BLaER1 (cell line): ENCODE results near the gene NT5DC4.

Experiments used
- H3K27ac ChIP-seq: shearing (Covaris generic); formaldehyde crosslinking; 2 replicates; pipeline ENCODE4 v1.8.1; 2022
- H3K27me3 ChIP-seq: shearing (Covaris generic); formaldehyde crosslinking; 2 replicates; pipeline ENCODE4 v1.8.1; 2022
- H3K36me3 ChIP-seq: shearing (Covaris generic); formaldehyde crosslinking; 2 replicates; pipeline ENCODE4 v1.8.1; 2022
- H3K4me1 ChIP-seq: shearing (Covaris generic); formaldehyde crosslinking; 2 replicates; pipeline ENCODE4 v1.8.1; 2022
- H3K4me2 ChIP-seq: shearing (Covaris generic); formaldehyde crosslinking; 2 replicates; pipeline ENCODE4 v1.8.1; 2022
- H3K4me3 ChIP-seq: shearing (Covaris generic); formaldehyde crosslinking; 2 replicates; pipeline ENCODE4 v1.8.1; 2022
- H3K9ac ChIP-seq: shearing (Covaris generic); formaldehyde crosslinking; 2 replicates; pipeline ENCODE4 v1.8.1; 2022
- H3K9me3 ChIP-seq: shearing (Covaris generic); formaldehyde crosslinking; 2 replicates; pipeline ENCODE4 v1.8.1; 2022
- H4K20me1 ChIP-seq: shearing (Covaris generic); formaldehyde crosslinking; 2 replicates; pipeline ENCODE4 v1.8.1; 2022
- Cebpa-rat ChIP-seq: shearing (Covaris generic); IDR thresholded peaks from 2 replicates; pipeline ENCODE4 v1.8.1; 2022

The NT5DC4 gene

GRCh38 chr2:112727276-112728028, 6.6 kb downstream of the NT5DC4 start:
- no peak overlapping the region for H3K4me3 ChIP-seq
- peaks cover 24% of the 10 kb centered on the region for H3K4me1 ChIP-seq
- no peak overlapping the region for H3K27ac ChIP-seq
- no peak overlapping the region for H3K9ac ChIP-seq
- H3K4me2 ChIP-seq: no peak overlapping the region
- H3K9me3 ChIP-seq: no peaks in the 10 kb centered on the region
- no peaks in the 10 kb centered on the region for H3K27me3 ChIP-seq
- no peaks in the 10 kb centered on the region for H3K36me3 ChIP-seq
- H4K20me1 ChIP-seq: no peaks in the 10 kb centered on the region
- no peak for TF ChIP-seq Cebpa-rat

DNA sequence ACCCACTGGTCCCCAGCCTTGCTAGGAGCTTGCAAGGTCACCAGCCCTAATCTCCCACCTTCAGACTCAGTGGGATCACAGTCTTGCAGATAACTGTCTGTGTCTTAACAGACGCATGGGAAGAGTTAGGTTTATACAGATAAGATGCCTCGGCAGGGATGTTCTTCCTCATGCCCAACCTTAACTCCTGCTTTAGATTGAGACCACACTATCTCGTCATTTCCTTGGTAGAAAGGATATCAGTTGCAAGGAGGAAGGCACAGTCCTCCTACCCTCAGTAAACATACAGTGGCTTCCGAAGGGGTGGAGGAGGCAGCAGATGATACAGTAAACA, 7.2 kb downstream of the NT5DC4 start:
- Histone ChIP-seq H3K9me3 (no peaks in the 10 kb centered on the region), H4K20me1 (no peaks in the 10 kb centered on the region), H3K36me3 (no peaks in the 10 kb centered on the region), H3K27ac (no peak overlapping the region), H3K9ac (no peak overlapping the region), H3K27me3 (no peaks in the 10 kb centered on the region), H3K4me1 (peaks cover 24% of the 10 kb centered on the region), H3K4me3 (no peak overlapping the region), H3K4me2 (no peak overlapping the region)
- TF ChIP-seq Cebpa-rat: no peak

GRCh38 chr2:112728378-112729175, 7.8 kb downstream of the NT5DC4 start:
- no peak overlapping the region for H3K27ac ChIP-seq
- H3K9me3 ChIP-seq: no peaks in the 10 kb centered on the region
- H3K4me1 ChIP-seq: peaks cover 24% of the 10 kb centered on the region
- H3K36me3 ChIP-seq: no peaks in the 10 kb centered on the region
- H3K9ac ChIP-seq: no peak overlapping the region
- no peak for TF ChIP-seq Cebpa-rat
- H3K27me3 ChIP-seq: no peaks in the 10 kb centered on the region
- no peak overlapping the region for H3K4me3 ChIP-seq
- peak overlapping the region; percentile 11; the same call in 1 of the 2 replicates for H3K4me2 ChIP-seq
- no peaks in the 10 kb centered on the region for H4K20me1 ChIP-seq

- no peak overlapping the region for H3K9ac ChIP-seq
- H3K36me3 ChIP-seq: no peaks in the 10 kb centered on the region
- no peaks in the 10 kb centered on the region for H3K9me3 ChIP-seq
- no peaks in the 10 kb centered on the region for H4K20me1 ChIP-seq
- H3K4me1 ChIP-seq: peaks cover 24% of the 10 kb centered on the region
- no peak for TF ChIP-seq Cebpa-rat
- no peak overlapping the region for H3K27ac ChIP-seq
- no peak overlapping the region for H3K4me3 ChIP-seq
- H3K4me2 ChIP-seq: no peak overlapping the region
- H3K27me3 ChIP-seq: no peaks in the 10 kb centered on the region
Observed at GRCh38 chr2:112730216-112730615, 9.4 kb downstream of the NT5DC4 start.

GRCh38 chr2:112730791-112731190, 10.0 kb downstream of the NT5DC4 start:
- Histone ChIP-seq H3K27me3 (no peaks in the 10 kb centered on the region), H4K20me1 (no peaks in the 10 kb centered on the region), H3K27ac (no peak overlapping the region), H3K4me3 (no peak overlapping the region), H3K36me3 (no peaks in the 10 kb centered on the region), H3K4me1 (peaks cover 24% of the 10 kb centered on the region), H3K4me2 (no peak overlapping the region), H3K9ac (no peak overlapping the region), H3K9me3 (no peaks in the 10 kb centered on the region)
- TF ChIP-seq Cebpa-rat: no peak

DNA sequence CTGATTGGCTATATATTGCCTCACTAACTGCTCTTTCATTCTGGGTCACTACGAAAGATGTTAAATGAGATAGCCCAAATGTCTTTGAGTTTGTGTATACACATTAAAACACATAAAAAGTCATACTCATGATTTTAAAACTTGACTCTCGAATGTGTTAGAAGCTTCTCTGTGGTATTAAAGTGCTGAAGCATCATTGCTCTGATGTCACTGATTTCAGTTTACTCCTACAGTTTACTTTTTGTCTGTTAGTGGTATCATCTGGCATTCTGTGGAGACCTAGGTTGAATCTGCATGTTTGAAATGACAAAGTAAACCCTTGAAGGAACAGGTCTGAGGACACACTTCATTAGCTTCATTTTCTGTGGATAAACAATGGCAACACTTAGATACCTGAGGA, 10.7 kb downstream of the NT5DC4 start:
- no peak for TF ChIP-seq Cebpa-rat
- Histone ChIP-seq H3K9ac (no peak overlapping the region), H3K4me2 (no peak overlapping the region), H4K20me1 (no peaks in the 10 kb centered on the region), H3K4me1 (peaks cover 18% of the 10 kb centered on the region), H3K27ac (no peak overlapping the region), H3K9me3 (no peaks in the 10 kb centered on the region), H3K27me3 (no peaks in the 10 kb centered on the region), H3K36me3 (peaks cover 1% of the 10 kb centered on the region; the same call in 1 of the 2 replicates), H3K4me3 (no peak overlapping the region)

- no peak overlapping the region for H3K9ac ChIP-seq
- no peak overlapping the region for H3K4me2 ChIP-seq
- H3K27ac ChIP-seq: no peak overlapping the region
- no peak overlapping the region for H3K4me3 ChIP-seq
- H3K4me1 ChIP-seq: peaks cover 14% of the 10 kb centered on the region
- no peaks in the 10 kb centered on the region for H4K20me1 ChIP-seq
- H3K9me3 ChIP-seq: no peaks in the 10 kb centered on the region
- TF ChIP-seq Cebpa-rat: no peak
- no peaks in the 10 kb centered on the region for H3K27me3 ChIP-seq
- peaks cover 21% of the 10 kb centered on the region for H3K36me3 ChIP-seq
Observed at GRCh38 chr2:112733456-112733855, 12.6 kb downstream of the NT5DC4 start.

DNA sequence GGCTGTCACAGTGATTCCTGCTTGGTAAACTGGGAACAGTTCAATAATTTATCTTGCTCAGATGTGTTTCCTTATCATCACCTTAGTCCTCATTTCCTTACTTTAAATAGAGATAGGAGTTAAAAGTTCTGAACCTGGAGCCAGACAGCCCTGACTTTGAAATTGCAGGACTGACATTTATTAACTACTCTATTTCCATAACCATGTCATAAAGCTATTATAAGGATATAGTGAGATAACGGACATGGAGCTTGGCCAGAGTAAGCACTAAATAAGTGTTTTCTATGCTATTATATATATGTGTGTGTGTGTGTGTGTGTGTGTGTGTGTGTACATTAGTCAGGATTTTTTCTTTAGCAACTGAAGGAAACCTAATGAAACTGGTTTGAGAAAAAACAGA, 13.1 kb downstream of the NT5DC4 start:
- no peak for TF ChIP-seq Cebpa-rat
- Histone ChIP-seq H4K20me1 (no peaks in the 10 kb centered on the region), H3K9me3 (no peaks in the 10 kb centered on the region), H3K27ac (no peak overlapping the region), H3K4me2 (no peak overlapping the region), H3K36me3 (peaks cover 25% of the 10 kb centered on the region), H3K4me1 (peaks cover 9% of the 10 kb centered on the region), H3K9ac (no peak overlapping the region), H3K4me3 (no peak overlapping the region), H3K27me3 (no peaks in the 10 kb centered on the region)

DNA sequence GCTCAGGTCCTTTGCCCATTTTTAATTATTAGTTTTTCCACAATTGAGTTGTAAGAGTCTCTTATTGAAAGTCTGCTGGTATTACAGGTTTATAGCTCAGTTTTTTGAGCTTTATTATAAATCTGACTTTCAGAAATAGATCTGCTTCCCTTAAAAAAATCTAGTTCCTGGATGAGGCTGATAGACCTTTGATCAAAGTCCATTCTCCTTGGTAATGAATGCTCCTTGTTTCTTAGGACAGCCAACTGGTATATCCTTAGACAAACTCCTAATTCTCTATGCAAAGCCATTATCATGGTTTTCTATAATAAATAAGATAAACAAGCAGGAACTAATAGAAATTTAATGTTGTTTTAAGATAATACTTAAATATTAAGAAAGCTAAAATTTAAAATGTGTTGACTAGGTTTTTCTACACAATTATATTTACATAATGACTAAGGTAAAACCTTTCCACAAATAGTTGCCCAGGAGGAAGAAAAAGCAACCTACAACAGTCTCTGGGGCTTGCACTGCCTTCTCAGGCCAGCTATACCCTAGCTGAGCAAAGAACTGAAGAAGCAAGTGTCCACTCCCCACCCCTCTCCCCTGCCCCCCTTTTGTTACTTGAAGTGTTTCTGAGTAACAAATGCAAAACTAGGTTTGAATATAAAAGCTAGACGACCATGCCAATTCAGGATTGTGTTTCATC, 16.9 kb downstream of the NT5DC4 start:
- H3K4me1 ChIP-seq: no peaks in the 10 kb centered on the region
- no peak overlapping the region for H3K9ac ChIP-seq
- no peaks in the 10 kb centered on the region for H3K9me3 ChIP-seq
- peaks cover 63% of the 10 kb centered on the region for H3K36me3 ChIP-seq
- H3K27me3 ChIP-seq: no peaks in the 10 kb centered on the region
- H3K4me3 ChIP-seq: no peak overlapping the region
- TF ChIP-seq Cebpa-rat: no peak
- no peaks in the 10 kb centered on the region for H4K20me1 ChIP-seq
- no peak overlapping the region for H3K27ac ChIP-seq
- no peak overlapping the region for H3K4me2 ChIP-seq

GRCh38 chr2:112740527-112740926, 19.7 kb downstream of the NT5DC4 start:
- TF ChIP-seq Cebpa-rat: no peak
- no peak overlapping the region for H3K9ac ChIP-seq
- H3K9me3 ChIP-seq: no peaks in the 10 kb centered on the region
- no peaks in the 10 kb centered on the region for H3K27me3 ChIP-seq
- H3K27ac ChIP-seq: no peak overlapping the region
- H4K20me1 ChIP-seq: no peaks in the 10 kb centered on the region
- H3K4me1 ChIP-seq: no peaks in the 10 kb centered on the region
- H3K36me3 ChIP-seq: peaks cover 91% of the 10 kb centered on the region
- H3K4me3 ChIP-seq: no peak overlapping the region
- H3K4me2 ChIP-seq: no peak overlapping the region
